WERI-Rb-1 (cell line): ENCODE results near the gene BCAS3.
"Not testable (repeated sequence)": the region's sequence is repeated elsewhere in the genome, so short reads cannot be mapped to it uniquely, and the experiment has no call there.

Source experiments
- DNase-seq: peaks from one replicate; pipeline ENCODE4 v3.0.0-alpha.2; 2020
- H3K27ac ChIP-seq: fragments of 250-450 bp; sonication (Bioruptor Pico); 2 replicates; pipeline ENCODE4 v1.5.1; 2020; ENCODE audit warnings: mild to moderate bottlenecking, moderate library complexity
- H3K27me3 ChIP-seq: fragments of 250-450 bp; sonication (Bioruptor Pico); 2 replicates; pipeline ENCODE4 v1.5.1; 2021; ENCODE audit warnings: mild to moderate bottlenecking, low read depth, moderate library complexity; ENCODE audit not compliant: insufficient read depth, severe bottlenecking
- H3K36me3 ChIP-seq: fragments of 250-450 bp; sonication (Bioruptor Pico); 2 replicates; pipeline ENCODE4 v1.5.1; 2020; ENCODE audit warnings: mild to moderate bottlenecking, moderate library complexity
- H3K4me3 ChIP-seq: 2 replicates; pipeline ENCODE4 v1.5.1; 2011; ENCODE audit warnings: low read depth, mild to moderate bottlenecking, control low read depth, low read length
- H3K9me3 ChIP-seq: fragments of 250-450 bp; sonication (Bioruptor Pico); 2 replicates; pipeline ENCODE4 v1.5.1; 2021; ENCODE audit warnings: mild to moderate bottlenecking, moderate library complexity; ENCODE audit not compliant: severe bottlenecking
- TF ChIP-seq, protein P1 (sequence below): IDR thresholded peaks from 2 replicates; pipeline ENCODE4 v1.5.1; 2011; ENCODE audit warnings: low read depth, mild to moderate bottlenecking, control low read depth, inconsistent platforms, low read length

BCAS3 gene

DNA sequence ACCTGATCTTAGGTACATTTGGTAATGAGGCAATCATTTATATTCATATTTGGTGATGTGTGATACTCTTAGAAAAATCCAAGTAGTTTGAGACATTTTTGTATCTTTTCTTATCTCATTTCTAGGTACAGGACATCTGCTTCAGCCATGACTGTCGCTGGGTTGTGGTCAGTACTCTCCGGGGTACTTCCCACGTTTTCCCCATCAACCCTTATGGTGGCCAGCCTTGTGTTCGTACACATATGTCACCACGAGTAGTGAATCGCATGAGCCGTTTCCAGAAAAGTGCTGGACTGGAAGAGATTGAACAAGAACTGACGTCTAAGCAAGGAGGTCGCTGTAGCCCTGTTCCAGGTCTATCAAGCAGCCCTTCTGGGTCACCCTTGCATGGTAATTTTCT lies 312.2 kb downstream of the BCAS3 start:
- no peaks in the 10 kb centered on the region for H3K27me3 ChIP-seq
- TF ChIP-seq, protein P1, sequence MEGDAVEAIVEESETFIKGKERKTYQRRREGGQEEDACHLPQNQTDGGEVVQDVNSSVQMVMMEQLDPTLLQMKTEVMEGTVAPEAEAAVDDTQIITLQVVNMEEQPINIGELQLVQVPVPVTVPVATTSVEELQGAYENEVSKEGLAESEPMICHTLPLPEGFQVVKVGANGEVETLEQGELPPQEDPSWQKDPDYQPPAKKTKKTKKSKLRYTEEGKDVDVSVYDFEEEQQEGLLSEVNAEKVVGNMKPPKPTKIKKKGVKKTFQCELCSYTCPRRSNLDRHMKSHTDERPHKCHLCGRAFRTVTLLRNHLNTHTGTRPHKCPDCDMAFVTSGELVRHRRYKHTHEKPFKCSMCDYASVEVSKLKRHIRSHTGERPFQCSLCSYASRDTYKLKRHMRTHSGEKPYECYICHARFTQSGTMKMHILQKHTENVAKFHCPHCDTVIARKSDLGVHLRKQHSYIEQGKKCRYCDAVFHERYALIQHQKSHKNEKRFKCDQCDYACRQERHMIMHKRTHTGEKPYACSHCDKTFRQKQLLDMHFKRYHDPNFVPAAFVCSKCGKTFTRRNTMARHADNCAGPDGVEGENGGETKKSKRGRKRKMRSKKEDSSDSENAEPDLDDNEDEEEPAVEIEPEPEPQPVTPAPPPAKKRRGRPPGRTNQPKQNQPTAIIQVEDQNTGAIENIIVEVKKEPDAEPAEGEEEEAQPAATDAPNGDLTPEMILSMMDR, result no peak
- H3K9me3 ChIP-seq, result no peaks in the 10 kb centered on the region
- H3K27ac ChIP-seq, result no peak overlapping the region
- no peaks in the 10 kb centered on the region for H3K36me3 ChIP-seq
- H3K4me3 ChIP-seq, result no peak overlapping the region
- no peak for DNase-seq

DNA sequence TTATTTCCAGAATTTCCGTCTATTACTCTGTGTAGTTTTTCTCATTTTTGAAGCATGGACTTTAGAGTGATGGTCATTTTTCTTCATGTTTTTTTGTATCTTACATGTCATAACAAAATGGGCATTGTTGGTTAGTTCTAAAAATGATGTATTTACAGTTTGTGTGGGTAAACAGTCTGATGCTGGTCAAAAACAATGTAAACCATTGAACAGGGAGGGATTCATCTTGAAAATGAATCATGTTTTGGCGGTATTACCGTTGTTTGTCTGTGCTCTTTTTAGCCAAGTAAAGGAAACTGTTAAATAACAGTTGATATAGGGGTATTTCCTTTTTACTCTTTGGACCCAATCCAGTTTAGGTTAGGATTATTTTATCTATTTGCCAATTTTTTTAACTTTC lies 315.8 kb downstream of the BCAS3 start:
- Histone ChIP-seq H3K27me3 (no peaks in the 10 kb centered on the region), H3K36me3 (no peaks in the 10 kb centered on the region), H3K27ac (no peak overlapping the region), H3K9me3 (no peaks in the 10 kb centered on the region), H3K4me3 (no peak overlapping the region)
- TF ChIP-seq, protein P1, result no peak
- no peak for DNase-seq

DNA sequence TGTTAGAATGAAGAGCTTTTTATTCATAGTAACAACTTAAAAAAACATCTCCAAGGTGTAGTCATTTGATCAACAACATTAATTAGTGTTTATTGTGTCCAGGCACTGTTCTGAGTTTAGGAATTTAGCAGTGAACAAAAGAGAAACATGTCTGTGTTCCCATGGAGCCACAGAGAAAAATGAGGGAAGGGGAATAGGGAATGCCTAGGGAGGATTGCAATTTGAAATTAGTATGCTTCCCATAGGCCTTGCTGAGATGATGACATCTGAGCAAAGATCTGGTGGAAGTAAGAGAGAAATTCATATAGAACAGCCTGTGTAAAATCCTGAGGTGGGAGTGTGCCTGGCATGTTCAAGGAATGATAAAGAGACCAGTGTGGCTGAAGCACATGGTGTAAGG lies 318.0 kb downstream of the BCAS3 start:
- Histone ChIP-seq H3K4me3 (no peak overlapping the region), H3K36me3 (no peaks in the 10 kb centered on the region), H3K27me3 (no peaks in the 10 kb centered on the region), H3K9me3 (no peaks in the 10 kb centered on the region), H3K27ac (no peak overlapping the region)
- no peak for DNase-seq
- TF ChIP-seq, protein P1, result no peak

DNA sequence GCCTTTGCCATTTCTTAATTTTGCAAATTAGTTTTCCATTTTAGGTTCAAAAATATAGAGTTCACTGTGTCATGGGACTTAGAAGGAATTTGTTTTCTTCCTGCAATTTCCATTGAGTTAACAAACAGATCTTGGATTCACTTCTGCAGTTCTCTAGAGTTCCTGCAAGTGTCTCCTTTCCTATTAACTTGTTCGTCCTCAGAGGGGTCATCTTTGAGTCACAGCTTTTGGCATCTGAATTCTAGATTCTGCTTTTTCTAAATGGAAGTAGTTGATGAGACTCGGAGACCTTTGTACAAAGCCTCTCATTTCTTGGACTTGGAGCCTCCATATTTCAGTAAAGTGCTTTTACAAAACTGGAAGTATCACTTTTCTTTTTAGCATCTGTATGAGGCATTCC lies 323.3 kb downstream of the BCAS3 start:
- TF ChIP-seq, protein P1, result peak; percentile 16; the same call in 1 of the 2 replicates
- no peak overlapping the region for H3K4me3 ChIP-seq
- DNase-seq, result no peak
- H3K9me3 ChIP-seq, result no peaks in the 10 kb centered on the region
- H3K27me3 ChIP-seq, result no peaks in the 10 kb centered on the region
- H3K36me3 ChIP-seq, result no peaks in the 10 kb centered on the region
- H3K27ac ChIP-seq, result no peak overlapping the region

DNA sequence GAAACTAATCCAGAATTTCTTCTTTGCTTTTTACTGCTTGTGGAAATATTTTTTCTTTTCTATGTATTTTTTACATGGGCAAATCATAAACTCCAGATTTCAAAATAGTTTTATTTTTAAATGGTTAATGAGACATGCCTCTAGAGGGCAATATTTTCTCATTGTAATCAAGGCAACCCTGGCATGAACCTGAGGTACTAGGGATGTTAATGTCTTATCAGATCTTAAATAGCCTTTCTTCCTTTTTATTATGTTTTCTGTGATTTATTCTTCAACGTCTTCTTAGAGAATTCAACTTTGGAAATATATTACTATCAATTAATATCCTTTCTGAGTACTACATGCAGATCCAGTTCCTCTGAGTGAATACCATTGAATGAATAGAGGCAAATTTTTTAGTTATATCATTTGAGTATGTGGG lies 324.7 kb downstream of the BCAS3 start:
- no peaks in the 10 kb centered on the region for H3K27me3 ChIP-seq
- H3K36me3 ChIP-seq, result no peaks in the 10 kb centered on the region
- no peak for DNase-seq
- no peak overlapping the region for H3K27ac ChIP-seq
- no peaks in the 10 kb centered on the region for H3K9me3 ChIP-seq
- TF ChIP-seq, protein P1, result no peak
- no peak overlapping the region for H3K4me3 ChIP-seq

DNA sequence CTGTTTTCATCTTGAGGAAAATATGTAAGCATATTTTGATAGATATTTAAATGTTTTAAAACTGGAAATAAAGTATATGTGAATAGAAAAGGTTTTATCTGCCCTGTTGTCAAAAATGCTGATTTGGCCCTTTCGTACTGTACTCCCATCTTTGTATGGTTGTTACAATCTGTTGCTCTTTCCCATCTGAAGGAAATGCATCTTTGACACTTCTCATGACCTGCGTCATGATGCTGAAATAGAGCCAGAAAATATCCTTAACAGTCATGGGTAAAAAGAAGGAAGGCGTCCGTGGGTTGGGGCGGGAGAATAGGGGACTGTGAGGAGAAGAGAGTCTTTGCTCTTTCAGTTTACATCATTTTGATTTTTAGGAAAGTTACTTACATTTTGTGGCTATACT lies 327.7 kb downstream of the BCAS3 start:
- H3K27ac ChIP-seq, result no peak overlapping the region
- TF ChIP-seq, protein P1, result no peak
- no peak for DNase-seq
- H3K27me3 ChIP-seq, result no peaks in the 10 kb centered on the region
- H3K9me3 ChIP-seq, result no peaks in the 10 kb centered on the region
- no peaks in the 10 kb centered on the region for H3K36me3 ChIP-seq
- H3K4me3 ChIP-seq, result no peak overlapping the region

DNA sequence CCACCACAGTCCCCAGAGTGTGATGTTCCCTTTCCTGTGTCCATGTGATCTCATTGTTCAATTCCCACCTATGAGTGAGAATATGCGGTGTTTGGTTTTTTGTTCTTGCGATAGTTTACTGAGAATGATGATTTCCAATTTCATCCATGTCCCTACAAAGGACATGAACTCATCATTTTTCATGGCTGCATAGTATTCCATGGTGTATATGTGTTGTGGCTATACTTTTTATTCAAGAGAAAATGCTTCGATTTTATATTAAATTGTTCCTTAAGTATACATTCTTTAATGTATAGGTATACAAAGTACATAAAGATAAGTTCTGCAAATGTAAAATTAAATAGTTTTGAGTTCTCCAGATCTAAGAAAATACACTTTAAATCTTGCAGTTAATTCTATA lies 328.3 kb downstream of the BCAS3 start:
- not testable (repeated sequence) for H3K4me3 ChIP-seq, H3K27me3 ChIP-seq, H3K9me3 ChIP-seq, DNase-seq, H3K27ac ChIP-seq, H3K36me3 ChIP-seq
